Activated CD8-positive, alpha-beta memory T cell treated with anti-CD3 and anti-CD28 coated beads for 36 hours (primary cell): ENCODE data around the gene BEST4. TPM values are rescaled to one million over a fixed set of nuclear protein-coding genes. Genes with fewer than 3 reads are reported as not detected.
"Not testable (repeated sequence)": the region's sequence is repeated elsewhere in the genome, so short reads cannot be mapped to it uniquely, and the experiment has no call there.

Experiments used
- CTCF ChIA-PET: fragments of 350-600 bp; sonication (Branson Sonifier 250); formaldehyde crosslinking; loops from one replicate; lab custom pipeline; 2021; ENCODE audit warnings: antibody characterized with exemption; lab: Charles Lee
- POLR2A ChIA-PET: fragments of 350-600 bp; sonication (Branson Sonifier 250); formaldehyde crosslinking; loops from one replicate; lab custom pipeline; 2021; ENCODE audit warnings: antibody characterized with exemption; lab: Charles Lee
- total RNA-seq, 2 experiments: library from RNA; stranded (reverse); gene quantifications; one replicate each; pipeline ENCODE4 v1.2.3, GENCODE V29; 2021

Gene BEST4
- 1 to 10 TPM; 1.1 to 1.3 TPM for total RNA-seq

DNA sequence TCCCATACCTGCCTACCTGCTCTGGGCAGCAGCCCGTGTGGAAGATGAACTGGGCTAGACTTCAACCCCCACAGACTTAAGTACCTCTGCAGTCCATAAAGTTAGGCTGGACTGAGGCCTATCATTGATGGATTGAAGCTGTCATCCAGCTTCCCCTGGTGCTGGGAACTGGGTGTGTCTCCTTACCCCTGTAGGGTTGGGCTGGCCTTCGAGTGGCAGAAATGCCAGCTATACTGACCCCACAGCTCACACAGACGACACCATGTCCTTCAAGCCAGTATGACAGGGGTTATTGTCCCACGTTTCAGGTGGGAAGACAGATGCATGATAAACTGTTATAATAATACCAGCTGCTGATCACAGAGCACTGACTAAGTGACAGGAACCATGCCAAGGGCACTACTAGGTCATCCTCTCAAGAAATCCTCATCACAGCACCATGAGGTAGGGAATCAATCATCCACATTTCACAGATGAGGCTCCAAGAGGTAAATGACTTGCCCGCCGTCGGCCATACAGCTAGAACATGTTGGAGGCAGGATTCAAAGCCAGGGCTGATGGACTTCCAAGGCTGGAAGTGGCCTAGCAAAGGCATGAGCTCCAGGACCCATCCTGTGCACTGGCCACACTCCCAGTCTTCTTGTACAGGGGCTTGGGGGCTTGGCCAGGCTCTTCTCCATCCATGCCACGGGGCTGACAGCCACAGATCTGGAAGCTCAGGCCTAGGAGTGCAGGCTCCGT is at the start of gene BEST4:
TSS of gene BEST4 (minus strand) at position 51 of the 741 bp plus-strand sequence. CDS start 465 bp downstream, outside the sequence.
- ChIA-PET CTCF (interaction anchor here (0.6 to 5.4 kb wide), 7 partner anchors 11 to 223 kb away, joined by 3 to 38 read pairs (median 6); partner anchors contain the start of genes EIF2B3, HECTD3, PLK3 and RNU5D-1), POLR2A (interaction anchor here (0.9 to 1.5 kb wide), 3 partner anchors 11 to 31 kb away, joined by 3 read pairs; no protein-coding TSS in a partner anchor)

DNA sequence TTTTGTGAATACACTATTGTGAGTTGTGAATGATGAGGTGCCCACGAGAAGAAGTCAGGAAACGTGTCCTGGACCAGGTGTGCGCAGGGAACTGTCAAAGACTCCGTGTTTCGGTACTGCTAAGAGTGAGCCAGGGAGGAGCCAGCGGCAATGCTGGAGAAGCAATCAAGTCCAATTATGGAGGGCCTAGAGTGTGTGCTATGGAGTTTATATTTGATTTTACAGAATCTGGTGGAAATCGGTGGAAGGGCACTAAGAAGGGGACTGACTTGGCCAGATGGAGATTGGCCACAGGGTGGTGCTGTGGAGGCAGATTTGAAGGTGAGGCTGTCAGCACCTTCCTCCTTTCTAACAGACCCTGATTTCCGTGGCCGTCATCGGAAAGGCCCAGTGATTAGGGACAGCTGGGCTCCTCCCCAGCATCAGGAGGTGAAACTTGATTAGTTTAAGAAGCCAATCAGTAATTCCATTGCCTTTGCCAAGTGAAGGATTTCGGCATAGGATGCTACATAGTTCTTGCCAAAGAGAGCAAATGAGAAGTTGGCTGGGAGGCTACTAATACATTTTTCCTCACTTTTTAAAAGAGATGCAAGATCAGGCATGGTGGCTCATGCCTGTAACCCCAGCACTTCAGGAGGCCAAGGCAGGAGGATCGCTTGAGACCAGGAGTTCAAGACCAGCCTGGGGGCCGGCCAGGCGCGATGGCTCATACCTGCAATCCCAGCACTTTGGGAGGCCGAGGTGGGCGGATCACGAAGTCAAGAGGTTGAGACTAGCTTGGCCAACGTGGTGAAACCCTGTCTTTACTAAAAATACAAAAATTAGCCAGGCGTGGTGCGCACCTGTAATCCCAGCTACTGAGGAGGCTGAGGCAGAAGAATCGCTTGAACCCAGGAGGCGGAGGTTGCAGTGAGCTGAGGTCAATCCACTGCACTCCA is 48.0 kb upstream of the BEST4 start:
- ChIA-PET POLR2A (interaction anchor here (0.6 kb wide), 1 partner anchor 39 kb away, joined by 3 read pairs; no protein-coding TSS in a partner anchor), CTCF (interaction anchor here (0.6 to 1.9 kb wide), 10 partner anchors 13 to 489 kb away, joined by 3 to 9 read pairs (median 4); no protein-coding TSS in a partner anchor)

DNA sequence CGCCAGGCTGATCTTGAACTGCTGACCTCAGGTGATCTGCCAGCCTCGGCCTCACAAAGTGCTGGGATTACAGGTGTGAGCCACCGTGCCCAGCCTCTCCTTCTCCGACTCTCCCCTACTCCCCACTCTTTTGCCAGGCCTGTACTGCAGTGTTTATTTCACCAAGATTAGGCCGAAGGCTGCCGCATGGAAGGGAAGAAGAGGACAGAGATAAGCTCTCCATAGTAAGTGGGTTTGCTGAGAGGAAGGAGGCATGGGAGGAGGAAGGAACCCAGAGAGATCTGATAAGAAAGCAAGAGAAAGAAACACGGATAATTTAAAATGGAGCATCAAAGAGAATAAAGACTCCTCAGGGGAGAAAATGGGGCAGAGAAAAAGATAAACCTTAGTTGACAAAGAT is 46.4 kb upstream of the BEST4 start:
- CTCF ChIA-PET: interaction anchor here (1.4 kb wide), 2 partner anchors 10 to 45 kb away, joined by 4 to 7 read pairs; no protein-coding TSS in a partner anchor
- POLR2A ChIA-PET: no interaction called here

DNA sequence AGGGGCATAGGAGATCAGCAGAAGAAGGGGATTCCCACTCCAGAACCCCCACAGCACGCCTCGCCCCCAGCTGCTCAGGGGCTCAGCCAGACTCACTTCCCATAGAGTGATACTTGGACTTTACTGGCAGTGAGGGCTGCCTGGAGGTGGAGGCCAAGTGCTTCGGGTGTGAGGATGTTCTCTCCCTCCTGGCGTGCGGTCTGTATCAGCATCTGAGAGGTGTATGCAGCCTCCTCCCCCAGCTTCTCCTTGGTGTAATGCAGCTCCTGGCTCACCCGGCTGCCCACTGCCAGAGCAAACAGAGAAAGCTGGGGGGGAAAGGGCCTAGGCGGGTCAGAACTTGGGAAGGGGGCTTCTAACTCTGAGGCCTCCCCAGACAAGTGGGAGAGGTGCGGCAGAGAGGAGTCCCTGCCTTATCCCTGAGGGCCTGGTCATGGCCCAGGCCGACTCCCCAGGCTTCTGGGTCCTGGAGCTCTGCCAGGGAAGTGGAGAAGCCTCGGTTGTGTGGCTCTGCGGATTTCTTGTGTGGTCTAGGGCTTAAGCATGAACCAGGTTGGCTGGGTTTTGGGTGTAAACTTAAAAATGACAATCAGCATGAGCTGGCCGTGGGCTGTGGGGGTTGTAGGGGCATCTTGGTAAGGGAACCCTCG is 44.2 kb upstream of the BEST4 start:
- ChIA-PET POLR2A (no interaction called here), CTCF (interaction anchor here (0.6 to 1.4 kb wide), 2 partner anchors 40 to 289 kb away, joined by 3 to 4 read pairs; no protein-coding TSS in a partner anchor)

DNA sequence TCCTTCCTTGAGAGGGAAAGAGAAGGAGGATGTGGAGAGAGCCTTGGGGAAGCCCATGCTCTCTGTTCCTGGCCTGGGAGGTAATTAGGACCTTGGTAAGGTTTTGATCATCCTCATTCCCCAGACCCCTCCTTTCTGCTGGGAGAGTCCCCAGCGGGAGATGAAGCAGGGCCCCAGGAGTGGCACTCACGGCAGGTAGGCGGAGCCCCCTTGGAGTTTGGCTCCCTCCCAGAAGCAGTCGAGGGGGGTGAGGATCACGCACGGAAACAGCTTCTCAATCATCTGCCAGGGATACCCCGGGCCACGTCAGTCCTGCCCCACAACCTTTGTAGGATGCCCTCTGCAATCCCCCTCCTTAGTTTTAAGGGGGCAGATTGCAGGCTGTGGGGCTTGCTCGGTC is 43.5 kb upstream of the BEST4 start:
- ChIA-PET POLR2A (interaction anchor here (1.3 kb wide), 1 partner anchor 11 kb away, joined by 5 read pairs; no protein-coding TSS in a partner anchor), CTCF (interaction anchor here (0.6 kb wide), 2 partner anchors 11 to 290 kb away, joined by 3 read pairs; no protein-coding TSS in a partner anchor)

DNA sequence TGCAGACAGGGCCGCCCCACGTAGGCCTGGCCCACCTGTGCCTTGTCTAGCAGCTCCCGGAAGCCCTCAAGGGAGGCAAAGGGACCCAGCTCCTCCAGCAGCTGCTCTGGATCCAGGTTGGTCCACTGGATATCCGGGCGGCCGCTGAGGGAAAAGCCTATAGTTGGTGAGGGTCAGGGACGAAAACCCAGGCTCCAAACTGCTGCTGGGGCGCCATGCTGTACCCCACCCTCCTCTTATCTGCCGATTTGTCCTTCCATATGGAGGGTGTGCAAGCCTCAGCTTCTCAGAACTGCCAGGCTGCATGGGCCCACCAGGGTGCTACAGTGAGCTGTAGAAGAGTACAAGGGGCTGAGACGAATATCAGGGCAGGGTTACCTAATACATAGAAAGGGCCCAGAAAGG is 42.9 kb upstream of the BEST4 start:
- ChIA-PET CTCF (interaction anchor here (0.6 kb wide), 1 partner anchor 10 kb away, joined by 3 read pairs; no protein-coding TSS in a partner anchor), POLR2A (interaction anchor here (1.3 kb wide), 1 partner anchor 11 kb away, joined by 5 read pairs; no protein-coding TSS in a partner anchor)

DNA sequence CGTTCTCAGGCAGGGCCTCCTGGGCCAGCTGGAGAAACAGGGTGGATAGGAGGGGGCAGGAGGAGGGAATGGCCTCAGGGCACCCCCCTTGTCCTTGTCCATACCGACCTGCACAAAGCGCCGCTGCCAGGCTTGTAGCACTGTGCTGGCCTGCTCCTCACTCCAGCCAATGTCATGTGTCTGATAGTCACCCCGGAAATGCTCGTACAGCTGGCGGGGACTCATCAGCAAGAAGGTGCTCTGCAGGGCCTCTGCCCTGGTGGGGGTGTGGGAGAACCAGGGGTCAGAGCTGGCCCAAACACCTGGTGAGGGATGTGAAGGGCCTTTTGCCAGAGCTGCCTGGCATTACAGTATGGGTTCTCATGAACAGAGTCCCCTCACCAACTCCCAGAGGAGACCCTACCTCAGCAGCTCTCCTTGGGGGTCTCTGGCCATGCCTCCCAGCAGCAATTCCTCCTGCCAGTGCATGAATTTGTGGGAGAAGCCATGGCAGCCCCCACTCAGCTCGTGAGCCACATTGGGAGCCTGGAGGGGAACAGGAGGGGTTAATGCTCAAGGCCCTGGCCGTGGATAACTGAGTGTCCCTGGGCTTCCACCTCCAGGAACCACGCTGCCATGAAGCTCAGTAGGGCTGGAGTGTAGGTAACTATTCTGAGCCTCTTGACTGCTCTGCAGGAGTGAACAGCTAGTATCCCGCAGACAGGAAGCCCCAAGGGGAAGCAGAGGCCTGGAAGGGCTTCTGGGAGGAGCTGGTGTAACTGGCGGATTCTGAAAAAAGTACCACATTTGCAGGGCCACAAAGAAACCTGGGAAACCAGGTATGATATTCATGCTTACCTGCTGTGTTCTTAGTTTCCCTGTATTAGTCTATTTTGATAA is 41.8 kb upstream of the BEST4 start:
- ChIA-PET POLR2A (interaction anchor here (1.1 kb wide), 1 partner anchor 11 kb away, joined by 3 read pairs; no protein-coding TSS in a partner anchor), CTCF (interaction anchor here (0.8 kb wide), 1 partner anchor 181 kb away, joined by 3 read pairs; no protein-coding TSS in a partner anchor)

DNA sequence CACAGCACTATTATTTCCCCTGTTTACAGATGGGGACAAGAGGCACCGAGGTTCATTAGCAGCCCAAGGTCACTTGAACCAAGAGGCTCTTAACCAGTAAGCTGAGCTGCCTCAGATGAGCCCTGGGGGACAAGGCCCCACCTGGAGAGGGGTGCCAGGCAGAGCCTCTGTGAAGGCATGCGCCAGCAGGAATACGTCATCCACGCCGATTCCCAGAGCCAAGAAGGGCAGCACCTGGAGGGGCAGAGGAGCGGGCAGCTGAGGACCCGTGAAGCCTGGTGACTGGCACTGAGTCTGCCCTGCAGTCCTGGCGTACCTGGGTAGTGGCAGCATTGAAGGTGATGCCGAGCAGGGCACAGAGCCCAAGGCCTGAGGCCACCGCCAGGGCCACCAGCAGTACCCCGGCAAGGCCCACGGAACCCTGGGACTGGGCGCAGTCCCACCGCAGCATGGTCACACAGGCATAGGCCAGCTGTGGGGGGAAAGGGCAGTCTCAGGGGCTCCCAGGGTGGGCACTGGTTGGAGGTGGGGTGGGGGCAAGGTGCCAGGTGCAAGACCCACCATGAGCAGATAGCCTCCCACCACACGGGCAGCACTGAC is 41.0 kb upstream of the BEST4 start:
- ChIA-PET POLR2A (interaction anchor here (1.1 kb wide), 1 partner anchor 10 kb away, joined by 3 read pairs; no protein-coding TSS in a partner anchor), CTCF (interaction anchor here (0.6 to 0.8 kb wide), 2 partner anchors 93 to 182 kb away, joined by 3 to 4 read pairs; no protein-coding TSS in a partner anchor)

DNA sequence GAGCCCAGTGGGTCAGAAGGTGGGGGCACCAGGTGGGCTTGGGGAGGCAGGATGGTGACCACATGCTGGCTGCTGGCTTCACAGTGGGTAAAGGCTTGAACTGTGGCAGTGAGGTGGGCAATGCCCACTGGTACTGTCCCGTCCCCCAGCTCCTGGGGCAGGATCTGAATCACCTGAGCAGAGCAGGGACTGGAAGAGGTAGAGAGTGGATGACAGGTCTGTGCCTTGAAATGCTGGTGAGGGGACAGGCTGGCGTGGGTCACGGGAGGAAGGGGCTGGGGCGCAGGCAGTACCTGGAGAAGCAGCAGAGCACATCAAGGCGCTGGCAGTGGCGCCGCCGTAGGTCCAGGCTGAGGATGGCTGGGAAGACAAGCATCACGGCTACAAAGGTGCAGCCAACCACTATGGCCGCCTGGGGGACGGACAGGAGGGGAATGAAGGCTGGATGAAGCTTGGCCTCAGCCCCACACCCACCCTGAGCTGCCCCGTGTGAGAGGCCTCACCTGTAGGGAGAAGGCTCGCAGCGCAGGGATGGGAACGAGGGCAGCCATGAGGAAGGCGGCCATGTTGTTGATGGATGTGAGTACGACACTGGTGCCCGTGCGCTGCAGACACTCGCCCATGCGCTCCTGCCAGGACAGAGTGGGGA is 40.2 kb upstream of the BEST4 start:
- CTCF ChIA-PET: interaction anchor here (0.7 kb wide), 1 partner anchor 35 kb away, joined by 3 read pairs; no protein-coding TSS in a partner anchor
- POLR2A ChIA-PET: no interaction called here

DNA sequence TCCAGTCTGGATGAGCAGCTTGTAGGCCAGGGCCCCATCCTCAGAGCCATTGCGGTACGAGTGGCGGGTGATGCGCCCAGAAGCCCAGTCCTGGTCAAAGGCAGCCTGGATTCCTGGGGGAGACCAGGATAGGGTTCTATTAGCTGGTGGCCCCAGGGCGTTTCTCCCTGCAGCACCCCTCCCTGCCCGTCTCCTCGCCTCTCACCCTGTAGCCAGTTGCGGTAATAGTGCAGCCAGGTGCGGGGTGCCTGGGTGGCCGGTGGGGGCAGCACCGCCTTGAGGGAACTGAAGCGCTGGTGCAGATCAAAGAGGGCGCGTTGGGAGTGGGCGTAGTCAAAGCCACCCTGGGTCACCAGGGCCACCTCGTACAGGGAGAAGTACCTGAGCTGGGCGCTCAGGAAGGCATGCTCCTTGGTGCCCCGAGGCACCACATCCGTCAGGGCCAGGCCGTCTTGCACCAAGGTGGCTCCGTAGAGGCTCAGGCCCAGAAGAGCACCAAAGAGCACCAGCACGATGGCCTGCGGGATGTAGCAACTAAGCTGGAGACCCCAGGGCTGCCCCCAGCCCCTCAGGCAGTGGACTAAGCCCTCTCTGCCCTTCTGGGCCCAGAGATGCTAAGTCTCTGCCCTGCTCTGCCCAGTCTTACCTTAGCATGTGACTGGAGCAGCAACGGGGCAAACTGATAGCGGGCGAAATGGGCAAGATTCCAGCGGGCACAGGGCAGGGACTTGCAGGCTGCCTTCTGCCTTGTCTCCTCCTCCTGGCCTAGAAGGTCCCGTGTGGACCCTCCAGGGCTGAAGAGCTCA is 39.4 kb upstream of the BEST4 start:
- ChIA-PET CTCF (interaction anchor here (0.7 kb wide), 1 partner anchor 34 kb away, joined by 3 read pairs; no protein-coding TSS in a partner anchor), POLR2A (no interaction called here)

DNA sequence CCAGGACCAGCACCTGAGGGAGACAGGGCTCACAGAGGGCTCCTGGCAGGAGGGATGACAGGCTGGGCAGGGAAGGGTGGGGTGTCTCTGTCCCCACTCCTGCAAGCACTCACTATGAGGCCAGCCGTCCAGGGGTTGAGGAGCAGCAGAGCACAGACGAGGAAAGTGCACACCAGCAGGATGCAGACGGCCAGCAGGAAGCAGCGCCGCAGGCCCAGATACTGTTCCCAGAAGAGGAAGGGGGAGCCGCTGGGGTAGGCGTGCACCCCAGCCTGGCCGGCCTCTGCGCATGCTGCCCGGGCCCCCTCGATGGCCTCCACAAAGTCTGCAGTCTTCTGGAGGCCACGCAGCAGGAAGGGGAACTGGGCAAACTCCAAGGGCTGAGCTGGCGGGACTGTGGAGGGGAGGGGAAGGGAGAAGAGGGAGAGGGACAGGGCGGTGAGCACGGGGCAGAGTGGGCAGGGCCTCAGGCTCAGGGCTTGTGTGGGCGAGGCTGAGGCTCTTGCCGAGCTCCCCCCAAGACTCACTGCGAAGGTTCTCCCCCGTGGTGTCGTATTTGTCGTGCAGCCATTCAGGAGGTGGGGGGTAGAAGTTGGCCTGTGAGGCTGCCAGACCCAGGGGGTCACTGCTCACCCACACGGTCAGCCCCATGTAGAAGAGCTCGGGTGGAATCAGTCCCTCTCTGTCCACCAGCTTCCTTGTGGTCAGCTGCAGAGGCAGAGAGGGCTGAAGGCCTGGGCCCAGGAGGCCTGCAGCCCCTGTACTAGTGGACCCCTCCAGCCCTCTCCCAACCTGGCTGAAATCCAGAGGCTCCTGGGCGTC is 38.6 kb upstream of the BEST4 start:
- ChIA-PET POLR2A (no interaction called here), CTCF (interaction anchor here (1.1 kb wide), 1 partner anchor 20 kb away, joined by 3 read pairs; no protein-coding TSS in a partner anchor)

DNA sequence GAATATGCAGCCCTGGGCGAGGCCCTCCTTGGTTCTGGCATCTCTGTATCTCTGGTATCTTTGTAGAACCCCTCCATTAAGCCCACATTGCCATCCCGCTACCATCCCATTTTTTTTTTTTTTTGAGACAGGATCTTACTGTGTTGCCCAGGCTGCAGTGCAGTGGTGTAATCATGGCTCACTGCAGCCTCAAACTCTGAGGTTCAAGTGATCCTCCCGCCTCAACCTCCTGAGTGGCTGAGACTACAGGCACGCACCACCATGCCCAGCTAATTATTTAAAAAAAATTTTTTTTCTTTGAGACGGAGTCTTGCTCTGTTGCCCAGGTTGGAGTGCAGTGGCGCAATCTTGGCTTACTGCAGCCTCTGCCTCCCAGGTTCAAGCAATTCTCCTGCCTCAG is 36.4 kb upstream of the BEST4 start:
- POLR2A ChIA-PET: not testable (repeated sequence)
- CTCF ChIA-PET: interaction anchor here (0.6 kb wide), 1 partner anchor 304 kb away, joined by 5 read pairs; no protein-coding TSS in a partner anchor

DNA sequence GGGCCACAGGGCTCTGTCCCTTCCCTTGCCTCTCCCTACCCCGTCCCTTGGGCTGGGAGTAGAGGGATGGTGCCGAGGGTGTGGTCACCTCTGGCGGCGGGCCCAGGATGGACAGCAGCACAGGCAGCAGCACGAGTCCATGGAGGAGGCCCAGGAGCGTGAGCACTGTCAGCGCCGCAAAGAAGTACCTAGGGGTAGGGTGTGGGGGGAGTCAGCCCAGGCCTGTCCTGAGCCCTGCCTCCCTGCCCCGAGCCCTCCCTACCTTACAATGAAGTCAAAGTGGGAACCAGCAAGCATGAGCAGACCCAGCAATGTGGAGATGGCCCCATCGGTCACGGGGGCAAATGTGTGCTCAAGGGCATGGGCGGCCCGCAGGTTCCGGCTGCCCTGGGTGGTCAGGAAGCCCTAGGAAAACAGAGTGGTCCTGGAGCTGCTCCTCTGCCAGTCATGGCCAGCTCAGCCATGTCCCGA is 35.0 kb upstream of the BEST4 start:
- POLR2A ChIA-PET: interaction anchor here (0.5 to 1.5 kb wide), 3 partner anchors 14 to 101 kb away, joined by 3 to 6 read pairs (median 4); no protein-coding TSS in a partner anchor

DNA sequence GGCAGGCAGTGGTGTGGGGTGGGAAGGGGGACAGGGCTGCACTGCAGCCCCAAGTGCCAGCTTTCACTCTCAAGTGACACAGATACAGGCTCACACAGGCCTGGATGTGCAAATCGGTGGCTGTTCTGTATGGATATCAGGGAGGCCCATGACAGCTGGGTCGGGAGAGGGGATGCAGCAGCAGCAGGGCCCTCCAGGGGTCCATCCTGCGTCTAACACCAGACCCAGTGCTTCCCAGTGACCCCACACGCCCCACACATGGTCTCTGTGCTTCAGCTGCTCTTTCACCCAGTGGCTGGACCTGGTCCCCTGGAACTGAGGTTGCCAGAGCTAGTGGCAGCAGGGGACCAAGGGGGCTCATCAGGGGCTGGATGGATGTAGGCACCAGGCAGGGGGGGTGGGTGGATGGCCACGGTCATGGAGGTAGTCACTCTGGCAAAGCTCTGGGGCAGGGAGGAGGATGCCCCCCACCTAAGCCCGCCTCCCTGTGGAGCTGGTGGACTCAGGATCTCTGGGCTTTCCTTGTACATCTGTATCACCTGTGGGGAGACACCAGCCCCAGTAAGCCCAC is 34.2 kb upstream of the BEST4 start:
- ChIA-PET POLR2A (interaction anchor here (0.5 to 2.6 kb wide), 6 partner anchors 13 to 101 kb away, joined by 3 to 11 read pairs (median 4); partner anchors contain the start of genes PLK3 and RPS8), CTCF (interaction anchor here (0.9 to 2.6 kb wide), 7 partner anchors 14 to 192 kb away, joined by 3 to 10 read pairs (median 3); no protein-coding TSS in a partner anchor)

More for the DNA sequence above, 35.0 kb upstream of the BEST4 start:
- CTCF ChIA-PET: interaction anchor here (0.9 to 2.6 kb wide), 5 partner anchors 13 to 191 kb away, joined by 3 to 10 read pairs (median 3); no protein-coding TSS in a partner anchor
